ENCODE results near the gene UBE2F. TPM values are rescaled to one million over a fixed set of nuclear protein-coding genes. Genes with fewer than 3 reads are reported as not detected.

Gene UBE2F
- total RNA-seq, 1 donor from 2014 or later: 51.4 TPM

DNA sequence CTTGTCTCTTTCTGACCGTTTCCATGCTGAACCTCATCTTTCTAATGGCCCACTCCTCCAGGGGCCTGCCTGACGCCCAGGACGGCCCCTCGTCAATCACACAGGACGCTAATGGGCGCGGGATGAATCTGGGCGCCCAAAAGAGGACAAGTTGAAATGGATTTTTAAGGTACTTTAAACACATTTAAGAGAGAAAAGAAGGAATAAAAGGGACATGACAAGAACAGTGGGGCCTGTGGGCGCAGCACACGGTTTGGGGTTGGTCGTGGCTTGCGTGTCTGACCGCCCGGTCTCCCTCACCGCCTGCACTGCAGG, 607 bp upstream of the UBE2F start:
- H3K27me3 ChIP-seq: no peaks in the 10 kb centered on the region
- intact Hi-C loops (cut with DNase I): no loop called here
- peak overlapping the region; percentile 56 for H3K27ac ChIP-seq
- TF ChIP-seq, protein P1, sequence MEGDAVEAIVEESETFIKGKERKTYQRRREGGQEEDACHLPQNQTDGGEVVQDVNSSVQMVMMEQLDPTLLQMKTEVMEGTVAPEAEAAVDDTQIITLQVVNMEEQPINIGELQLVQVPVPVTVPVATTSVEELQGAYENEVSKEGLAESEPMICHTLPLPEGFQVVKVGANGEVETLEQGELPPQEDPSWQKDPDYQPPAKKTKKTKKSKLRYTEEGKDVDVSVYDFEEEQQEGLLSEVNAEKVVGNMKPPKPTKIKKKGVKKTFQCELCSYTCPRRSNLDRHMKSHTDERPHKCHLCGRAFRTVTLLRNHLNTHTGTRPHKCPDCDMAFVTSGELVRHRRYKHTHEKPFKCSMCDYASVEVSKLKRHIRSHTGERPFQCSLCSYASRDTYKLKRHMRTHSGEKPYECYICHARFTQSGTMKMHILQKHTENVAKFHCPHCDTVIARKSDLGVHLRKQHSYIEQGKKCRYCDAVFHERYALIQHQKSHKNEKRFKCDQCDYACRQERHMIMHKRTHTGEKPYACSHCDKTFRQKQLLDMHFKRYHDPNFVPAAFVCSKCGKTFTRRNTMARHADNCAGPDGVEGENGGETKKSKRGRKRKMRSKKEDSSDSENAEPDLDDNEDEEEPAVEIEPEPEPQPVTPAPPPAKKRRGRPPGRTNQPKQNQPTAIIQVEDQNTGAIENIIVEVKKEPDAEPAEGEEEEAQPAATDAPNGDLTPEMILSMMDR (IDR thresholded peaks at IDR 0.05): no peak
- peaks cover 30% of the 10 kb centered on the region for H3K4me1 ChIP-seq
- no peak for DNase-seq
- H3K9me3 ChIP-seq: no peaks in the 10 kb centered on the region
- ATAC-seq: no peak
- peak overlapping the region; percentile 66 for H3K4me3 ChIP-seq
- no peaks in the 10 kb centered on the region for H3K36me3 ChIP-seq

DNA sequence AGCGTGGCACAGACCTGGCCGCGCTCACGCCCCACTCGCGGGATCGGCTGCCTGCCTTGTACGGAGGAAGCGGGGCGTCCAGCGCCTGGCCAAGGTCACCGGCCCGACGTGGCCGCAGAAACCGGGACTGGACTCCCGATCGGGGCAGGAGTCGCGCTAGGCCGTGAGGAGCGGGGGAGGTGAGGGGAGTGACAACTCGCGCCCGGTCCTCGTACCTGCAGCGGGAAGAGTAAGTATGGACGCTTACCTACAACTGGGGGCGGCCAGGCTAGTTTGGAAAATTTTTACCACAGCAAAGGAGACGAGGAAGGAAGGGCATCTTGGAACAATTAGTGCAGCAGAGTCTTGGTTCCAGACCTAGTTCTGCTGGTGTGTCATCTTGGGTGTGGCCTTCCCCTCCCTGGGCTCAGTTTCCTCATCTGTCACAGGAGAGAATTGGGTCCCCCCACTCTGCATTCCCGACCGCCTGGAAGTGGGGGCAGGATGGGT, 693 bp downstream of the UBE2F start:
- TF ChIP-seq, protein P1 (IDR thresholded peaks at IDR 0.05): no peak
- Histone ChIP-seq H3K4me1 (peaks cover 30% of the 10 kb centered on the region), H3K4me3 (peak overlapping the region; percentile 76), H3K36me3 (no peaks in the 10 kb centered on the region), H3K27ac (peak overlapping the region; percentile 68), H3K9me3 (no peaks in the 10 kb centered on the region), H3K27me3 (no peaks in the 10 kb centered on the region)
- ATAC-seq (peak; percentile 7), DNase-seq (peak; percentile 76)
- intact Hi-C loops (cut with DNase I): no loop called here

DNA sequence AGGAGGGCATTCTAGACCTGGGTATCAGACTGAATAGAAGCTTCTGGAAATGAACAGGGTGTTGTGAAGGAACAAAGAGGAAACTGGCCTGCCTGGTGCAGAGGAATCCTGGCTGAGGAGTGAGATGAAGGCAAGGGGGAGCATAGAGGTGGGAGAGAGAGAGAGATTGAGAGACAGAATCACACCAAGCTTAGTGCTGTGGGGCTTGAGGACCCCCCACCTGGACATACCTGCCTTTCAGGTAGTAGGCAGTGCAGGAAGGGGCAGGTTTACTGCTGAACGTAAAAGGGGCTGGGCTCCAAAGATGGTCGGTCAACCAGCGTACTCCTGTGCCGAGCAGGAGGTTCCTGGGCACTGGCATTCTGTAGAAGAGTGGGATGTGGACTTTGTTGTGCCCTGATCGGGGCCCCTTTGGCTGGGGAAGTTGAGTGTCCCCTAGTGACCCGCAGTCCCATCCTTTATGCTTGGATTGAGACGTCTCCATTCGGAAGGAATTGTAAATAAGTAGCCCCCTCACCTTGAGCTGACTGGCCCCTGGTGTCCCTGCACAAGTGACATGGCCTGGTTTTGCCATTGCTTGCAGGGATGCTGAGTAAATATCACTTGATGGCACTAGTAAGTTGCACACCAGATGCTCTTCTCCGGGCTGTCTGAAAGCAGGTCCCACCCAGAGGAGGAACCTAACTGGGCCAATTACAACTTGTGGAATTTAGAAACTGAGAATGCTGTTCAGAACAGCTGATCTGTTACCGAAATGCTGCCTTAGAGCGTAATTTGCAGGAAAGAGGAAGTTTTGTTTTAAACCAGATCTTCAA, 1.4 kb downstream of the UBE2F start:
- Histone ChIP-seq H3K36me3 (peaks cover 2% of the 10 kb centered on the region), H3K9me3 (no peaks in the 10 kb centered on the region), H3K27ac (peak overlapping the region; percentile 68), H3K4me1 (peaks cover 30% of the 10 kb centered on the region), H3K27me3 (no peaks in the 10 kb centered on the region), H3K4me3 (peak overlapping the region; percentile 76)
- intact Hi-C loops (cut with DNase I): no loop called here
- peak; percentile 62 for DNase-seq
- ATAC-seq: peak; percentile 63
- TF ChIP-seq, protein P1 (IDR thresholded peaks at IDR 0.05): no peak

DNA sequence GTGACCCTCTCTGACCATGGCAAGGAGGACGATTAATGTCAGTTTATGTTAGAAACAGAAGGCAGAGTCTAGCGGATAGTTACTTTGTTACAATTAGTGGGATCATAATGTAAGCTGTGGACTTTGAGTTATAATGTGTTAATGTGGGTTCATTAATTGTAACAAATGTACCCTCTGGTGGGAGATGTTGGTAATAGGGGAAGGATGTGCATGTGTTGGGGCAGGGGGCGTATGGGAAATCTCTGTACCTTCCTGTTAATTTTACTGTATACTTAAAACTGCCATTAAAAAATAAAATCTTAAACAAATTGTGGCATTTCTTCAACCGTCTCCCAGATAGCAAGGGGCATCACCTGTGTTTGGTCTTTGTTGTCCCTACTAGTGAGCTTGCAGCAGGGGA, 4.8 kb downstream of the UBE2F start:
- Histone ChIP-seq H3K27ac (no peak overlapping the region), H3K27me3 (no peaks in the 10 kb centered on the region), H3K36me3 (peaks cover 28% of the 10 kb centered on the region), H3K4me1 (peaks cover 25% of the 10 kb centered on the region), H3K9me3 (no peaks in the 10 kb centered on the region), H3K4me3 (no peak overlapping the region)
- TF ChIP-seq, protein P1 (IDR thresholded peaks at IDR 0.05): no peak
- intact Hi-C loops (cut with DNase I): no loop called here
- ATAC-seq (no peak), DNase-seq (no peak)

DNA sequence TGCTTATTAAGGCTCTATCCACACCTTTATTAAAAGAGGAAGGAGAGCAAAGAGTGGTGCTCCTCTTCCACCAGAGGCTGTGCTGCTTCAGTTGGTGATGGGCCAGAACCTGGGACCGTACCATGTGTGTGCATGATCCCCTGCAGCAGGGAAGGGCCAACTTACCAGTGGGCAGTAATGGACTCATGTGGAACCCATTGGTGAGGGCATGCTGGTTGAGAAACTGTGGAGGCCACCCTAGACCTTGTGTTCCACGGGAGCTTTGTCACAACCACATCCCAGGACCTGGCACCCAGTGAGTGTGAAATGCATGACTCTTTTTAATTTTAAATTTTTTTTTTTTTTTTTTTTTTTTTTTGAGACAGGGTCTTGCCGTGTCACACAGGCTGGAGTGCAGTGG, 5.4 kb downstream of the UBE2F start:
- Histone ChIP-seq H3K36me3 (peaks cover 30% of the 10 kb centered on the region), H3K4me1 (peaks cover 25% of the 10 kb centered on the region), H3K4me3 (no peak overlapping the region), H3K27ac (no peak overlapping the region), H3K9me3 (no peaks in the 10 kb centered on the region), H3K27me3 (no peaks in the 10 kb centered on the region)
- intact Hi-C loops (cut with DNase I): no loop called here
- TF ChIP-seq, protein P1 (IDR thresholded peaks at IDR 0.05): no peak
- ATAC-seq: no peak
- peak; percentile 25 for DNase-seq

All from upper lobe of right lung (tissue), 1 donor.